Astrocyte (in vitro differentiated cells and primary cell): ENCODE results near the gene FAF2.

Experiments used
- EZH2 ChIP-seq: IDR thresholded peaks from 2 replicates; pipeline ENCODE4 v1.6.1; 2012; ENCODE audit warnings: mild to moderate bottlenecking, low read length, inconsistent platforms; ENCODE audit not compliant: insufficient read depth
- TF ChIP-seq, protein P1 (sequence below): IDR thresholded peaks from 2 replicates; pipeline ENCODE4 v1.5.1; 2011; ENCODE audit warnings: low read depth, mild to moderate bottlenecking, inconsistent platforms, low read length, moderate library complexity; ENCODE audit not compliant: insufficient read depth

DNA sequence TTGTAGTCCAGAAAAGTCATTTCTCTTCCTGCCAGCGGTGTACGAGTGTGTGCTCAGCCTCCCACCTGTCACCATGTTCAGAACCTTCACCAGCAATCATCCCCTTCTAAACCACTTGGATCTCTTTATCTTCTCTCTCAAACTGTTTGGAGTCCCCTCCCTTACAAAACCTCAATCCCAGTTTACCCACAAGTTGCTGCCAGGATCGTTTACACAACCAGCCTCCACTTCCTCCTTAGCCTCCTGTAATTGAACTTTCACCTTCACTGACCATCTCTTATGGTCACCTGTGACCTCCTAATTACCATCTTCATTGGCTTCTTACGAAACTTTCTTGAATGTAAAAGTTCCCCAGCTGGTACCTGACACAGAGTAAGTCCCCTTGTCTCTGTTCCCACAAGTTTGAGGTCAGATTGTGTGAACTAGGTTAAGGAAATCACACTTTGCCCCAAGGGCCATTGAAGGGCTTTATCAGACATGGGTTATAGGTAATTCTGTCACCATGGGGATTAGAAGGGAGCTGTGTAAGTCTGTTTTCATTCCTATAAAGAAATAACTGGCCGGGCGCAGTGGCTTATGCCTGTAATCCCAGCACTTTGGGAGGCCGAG lies 69.0 kb downstream of the FAF2 start:
- TF ChIP-seq, protein P1, sequence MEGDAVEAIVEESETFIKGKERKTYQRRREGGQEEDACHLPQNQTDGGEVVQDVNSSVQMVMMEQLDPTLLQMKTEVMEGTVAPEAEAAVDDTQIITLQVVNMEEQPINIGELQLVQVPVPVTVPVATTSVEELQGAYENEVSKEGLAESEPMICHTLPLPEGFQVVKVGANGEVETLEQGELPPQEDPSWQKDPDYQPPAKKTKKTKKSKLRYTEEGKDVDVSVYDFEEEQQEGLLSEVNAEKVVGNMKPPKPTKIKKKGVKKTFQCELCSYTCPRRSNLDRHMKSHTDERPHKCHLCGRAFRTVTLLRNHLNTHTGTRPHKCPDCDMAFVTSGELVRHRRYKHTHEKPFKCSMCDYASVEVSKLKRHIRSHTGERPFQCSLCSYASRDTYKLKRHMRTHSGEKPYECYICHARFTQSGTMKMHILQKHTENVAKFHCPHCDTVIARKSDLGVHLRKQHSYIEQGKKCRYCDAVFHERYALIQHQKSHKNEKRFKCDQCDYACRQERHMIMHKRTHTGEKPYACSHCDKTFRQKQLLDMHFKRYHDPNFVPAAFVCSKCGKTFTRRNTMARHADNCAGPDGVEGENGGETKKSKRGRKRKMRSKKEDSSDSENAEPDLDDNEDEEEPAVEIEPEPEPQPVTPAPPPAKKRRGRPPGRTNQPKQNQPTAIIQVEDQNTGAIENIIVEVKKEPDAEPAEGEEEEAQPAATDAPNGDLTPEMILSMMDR, result no peak
- TF ChIP-seq EZH2, result no peak
